Ishikawa (cell line): Measurements from ENCODE around the gene DNMT3B.

Source experiments
- CEBPB ChIP-seq: IDR thresholded peaks from 2 replicates; pipeline ENCODE4 v1.6.1; 2012
- CREB1 ChIP-seq: IDR thresholded peaks from 2 replicates; pipeline ENCODE4 v1.6.1; 2012; ENCODE audit warnings: low read depth
- EGR1 ChIP-seq: IDR thresholded peaks from 2 replicates; pipeline ENCODE4 v1.6.1; 2012
- EP300 ChIP-seq: IDR thresholded peaks from 2 replicates; pipeline ENCODE4 v1.6.1; 2012; ENCODE audit warnings: borderline replicate concordance
- FOXM1 ChIP-seq: IDR thresholded peaks from 2 replicates; pipeline ENCODE4 v1.6.1; 2012; ENCODE audit warnings: low read depth, borderline replicate concordance
- MAX ChIP-seq: IDR thresholded peaks from 2 replicates; pipeline ENCODE4 v1.6.1; 2012
- NFIC ChIP-seq: IDR thresholded peaks from 2 replicates; pipeline ENCODE4 v1.6.1; 2012
- RAD21 ChIP-seq: IDR thresholded peaks from 2 replicates; pipeline ENCODE4 v1.6.1; 2012; ENCODE audit warnings: low read depth
- TAF1 ChIP-seq: IDR thresholded peaks from 2 replicates; pipeline ENCODE4 v1.6.1; 2012; ENCODE audit warnings: low read depth, mild to moderate bottlenecking
- TCF12 ChIP-seq: IDR thresholded peaks from 2 replicates; pipeline ENCODE4 v1.6.1; 2012; ENCODE audit warnings: low read depth
- TEAD4 ChIP-seq: IDR thresholded peaks from 2 replicates; pipeline ENCODE4 v1.6.1; 2012
- USF1 ChIP-seq: IDR thresholded peaks from 2 replicates; pipeline ENCODE4 v1.6.1; 2012
- YY1 ChIP-seq: IDR thresholded peaks from 2 replicates; pipeline ENCODE4 v1.6.1; 2012; ENCODE audit warnings: low read depth
- ZBTB7A ChIP-seq: IDR thresholded peaks from 2 replicates; pipeline ENCODE4 v1.6.1; 2012; ENCODE audit warnings: low read depth
- TF ChIP-seq, protein P1 (sequence below): IDR thresholded peaks from 2 replicates; pipeline ENCODE4 v1.6.1; 2012; ENCODE audit warnings: low read depth, mild to moderate bottlenecking

DNMT3B gene

GRCh38 chr20:32773223-32773622 lies 11.0 kb downstream of the DNMT3B start:
- TF ChIP-seq, protein P1, sequence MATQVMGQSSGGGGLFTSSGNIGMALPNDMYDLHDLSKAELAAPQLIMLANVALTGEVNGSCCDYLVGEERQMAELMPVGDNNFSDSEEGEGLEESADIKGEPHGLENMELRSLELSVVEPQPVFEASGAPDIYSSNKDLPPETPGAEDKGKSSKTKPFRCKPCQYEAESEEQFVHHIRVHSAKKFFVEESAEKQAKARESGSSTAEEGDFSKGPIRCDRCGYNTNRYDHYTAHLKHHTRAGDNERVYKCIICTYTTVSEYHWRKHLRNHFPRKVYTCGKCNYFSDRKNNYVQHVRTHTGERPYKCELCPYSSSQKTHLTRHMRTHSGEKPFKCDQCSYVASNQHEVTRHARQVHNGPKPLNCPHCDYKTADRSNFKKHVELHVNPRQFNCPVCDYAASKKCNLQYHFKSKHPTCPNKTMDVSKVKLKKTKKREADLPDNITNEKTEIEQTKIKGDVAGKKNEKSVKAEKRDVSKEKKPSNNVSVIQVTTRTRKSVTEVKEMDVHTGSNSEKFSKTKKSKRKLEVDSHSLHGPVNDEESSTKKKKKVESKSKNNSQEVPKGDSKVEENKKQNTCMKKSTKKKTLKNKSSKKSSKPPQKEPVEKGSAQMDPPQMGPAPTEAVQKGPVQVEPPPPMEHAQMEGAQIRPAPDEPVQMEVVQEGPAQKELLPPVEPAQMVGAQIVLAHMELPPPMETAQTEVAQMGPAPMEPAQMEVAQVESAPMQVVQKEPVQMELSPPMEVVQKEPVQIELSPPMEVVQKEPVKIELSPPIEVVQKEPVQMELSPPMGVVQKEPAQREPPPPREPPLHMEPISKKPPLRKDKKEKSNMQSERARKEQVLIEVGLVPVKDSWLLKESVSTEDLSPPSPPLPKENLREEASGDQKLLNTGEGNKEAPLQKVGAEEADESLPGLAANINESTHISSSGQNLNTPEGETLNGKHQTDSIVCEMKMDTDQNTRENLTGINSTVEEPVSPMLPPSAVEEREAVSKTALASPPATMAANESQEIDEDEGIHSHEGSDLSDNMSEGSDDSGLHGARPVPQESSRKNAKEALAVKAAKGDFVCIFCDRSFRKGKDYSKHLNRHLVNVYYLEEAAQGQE = no peak
- TF ChIP-seq CREB1 (no peak), TAF1 (no peak), EP300 (no peak), RAD21 (no peak), ZBTB7A (no peak), FOXM1 (no peak), EGR1 (no peak), NFIC (no peak), TCF12 (no peak), USF1 (no peak), CEBPB (no peak), TEAD4 (no peak), YY1 (no peak), MAX (no peak)

DNA sequence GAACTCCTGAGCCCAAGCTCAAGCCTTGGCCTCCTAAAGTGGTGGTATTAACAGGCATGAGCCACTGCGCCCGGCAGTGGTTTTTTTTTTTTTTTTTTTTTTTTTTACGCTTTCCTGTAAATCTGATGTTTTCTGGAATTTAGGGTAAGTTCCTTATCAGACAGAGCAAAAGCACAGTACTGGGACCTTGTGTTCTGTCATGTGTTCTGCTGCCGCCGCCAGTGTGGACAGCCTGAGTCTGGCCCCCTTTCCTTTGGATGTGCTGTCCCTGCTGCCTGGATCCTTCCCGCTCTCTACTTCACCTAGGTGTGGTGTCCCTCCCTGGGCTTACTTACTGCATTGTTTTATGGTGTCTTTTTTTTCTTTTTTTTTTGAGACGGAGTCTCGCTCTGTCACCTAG lies 11.7 kb downstream of the DNMT3B start:
- TF ChIP-seq YY1 (no peak), TAF1 (no peak), TCF12 (no peak), RAD21 (no peak), FOXM1 (no peak), NFIC (no peak)

DNA sequence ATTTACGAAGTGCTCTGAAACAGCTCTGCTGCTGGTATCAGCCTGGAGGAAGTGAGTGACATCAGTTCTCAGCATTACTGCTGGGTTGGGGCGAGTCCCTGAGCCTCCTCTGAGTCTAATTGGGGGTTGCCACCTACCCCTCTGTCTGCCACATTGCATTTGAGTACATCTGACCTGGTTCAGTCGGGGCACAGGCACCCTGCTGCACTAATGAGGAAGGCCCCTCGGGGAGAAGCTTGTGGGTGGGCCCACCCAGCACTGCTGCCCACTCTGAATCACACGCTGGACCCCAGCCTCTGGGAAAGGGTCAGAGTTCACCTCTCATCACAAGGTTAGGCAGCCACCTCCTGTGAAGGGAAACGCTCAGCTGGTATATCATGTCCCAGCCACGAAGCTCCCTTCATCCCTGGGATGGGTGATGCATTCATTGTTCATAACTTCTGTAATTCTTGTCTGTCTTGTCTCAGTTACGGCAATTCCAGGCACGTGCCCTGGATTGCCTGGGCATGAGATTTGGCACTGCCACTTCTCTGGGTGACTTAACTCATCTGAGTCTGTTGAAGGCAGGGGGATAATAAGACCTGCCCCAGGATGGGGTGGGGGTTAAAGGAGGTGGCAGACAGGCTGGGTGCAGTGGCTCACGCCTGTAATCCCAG lies 13.3 kb downstream of the DNMT3B start:
- no peak for TF ChIP-seq TCF12
- no peak for TF ChIP-seq TAF1
- no peak for TF ChIP-seq FOXM1
- no peak for TF ChIP-seq YY1
- TF ChIP-seq EGR1 = no peak
- TF ChIP-seq USF1 = no peak
- TF ChIP-seq RAD21 = no peak
- TF ChIP-seq CREB1 = no peak
- no peak for TF ChIP-seq EP300
- no peak for TF ChIP-seq MAX
- TF ChIP-seq CEBPB = no peak
- TF ChIP-seq TEAD4 = no peak
- TF ChIP-seq, protein P1 = no peak
- no peak for TF ChIP-seq ZBTB7A
- TF ChIP-seq NFIC = no peak

DNA sequence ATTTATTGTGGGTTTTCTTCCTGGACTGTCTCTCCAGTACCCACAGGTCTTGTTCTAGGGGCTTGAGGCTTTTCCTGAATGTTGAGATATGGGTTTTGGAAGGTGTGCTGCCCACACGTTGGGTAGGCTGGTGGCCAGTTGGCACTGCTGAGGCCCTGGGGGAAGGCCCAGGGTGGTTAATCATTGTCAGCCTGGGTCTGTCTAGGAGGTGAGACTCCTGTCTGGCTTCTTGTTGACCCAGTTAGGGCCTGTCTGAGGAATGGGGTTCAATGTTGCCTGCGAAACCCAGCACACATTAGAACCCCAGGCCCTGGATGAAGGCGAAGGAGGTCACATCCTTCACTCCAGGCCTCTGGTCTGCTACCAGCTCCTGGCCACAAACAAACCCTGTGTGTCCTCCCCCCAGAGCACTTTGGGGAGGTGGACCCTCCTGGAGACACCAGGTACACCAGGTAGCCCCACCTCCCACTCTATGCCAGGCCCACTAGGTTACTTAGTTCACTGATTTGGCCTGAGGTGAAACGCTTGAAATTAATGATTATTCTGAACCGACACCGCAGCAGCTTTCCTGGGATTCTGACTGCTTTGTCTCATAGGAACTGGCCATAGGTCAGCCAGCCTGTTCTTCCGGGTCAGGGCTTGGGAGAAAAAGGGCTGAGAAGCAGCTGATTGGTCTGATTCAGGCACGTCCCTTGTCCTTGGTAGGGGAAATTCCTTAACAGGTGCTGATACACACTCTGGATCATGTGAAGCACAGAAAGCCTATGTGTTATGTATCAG lies 15.2 kb downstream of the DNMT3B start:
- TF ChIP-seq FOXM1 (no peak), CEBPB (no peak), NFIC (no peak), ZBTB7A (no peak), YY1 (no peak), TCF12 (no peak), CREB1 (no peak), EGR1 (no peak), TAF1 (no peak), EP300 (no peak), RAD21 (no peak), TEAD4 (no peak), USF1 (no peak), MAX (no peak)
- TF ChIP-seq, protein P1 = no peak
